ENCODE results near the gene USP53. TPM values are rescaled to one million over a fixed set of nuclear protein-coding genes. Genes with fewer than 3 reads are reported as not detected.

USP53 gene
- total and polyA plus RNA-seq, 2 of the 13 experiments (the other 11 are each of a cell fraction or from before 2014, with no cell fraction given): 5.3 to 8.1 TPM

- no peak for TF ChIP-seq U2AF2 (IDR thresholded peaks at IDR 0.05; ENCODE audit: low read depth, low read length)
- no peak for TF ChIP-seq RELA (CRISPR knock-in tag; IDR thresholded peaks at IDR 0.05)
- TF ChIP-seq, protein P1, sequence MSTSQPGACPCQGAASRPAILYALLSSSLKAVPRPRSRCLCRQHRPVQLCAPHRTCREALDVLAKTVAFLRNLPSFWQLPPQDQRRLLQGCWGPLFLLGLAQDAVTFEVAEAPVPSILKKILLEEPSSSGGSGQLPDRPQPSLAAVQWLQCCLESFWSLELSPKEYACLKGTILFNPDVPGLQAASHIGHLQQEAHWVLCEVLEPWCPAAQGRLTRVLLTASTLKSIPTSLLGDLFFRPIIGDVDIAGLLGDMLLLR (CRISPR knock-in tag; IDR thresholded peaks at IDR 0.05): 0 out of 2 replicates have a peak, but pooled peaks have one; percentile 61
- no peak for TF ChIP-seq TMF1 (CRISPR knock-in tag; IDR thresholded peaks at IDR 0.05; ENCODE audit: low read depth)
- TF ChIP-seq NONO (IDR thresholded peaks at IDR 0.05): no peak
- TF ChIP-seq NONO (CRISPR knock-in tag; conservative IDR thresholded peaks at IDR 0.05): peak; percentile 92
- TF ChIP-seq SKI (IDR thresholded peaks at IDR 0.05; ENCODE audit: partially characterized antibody): peak; percentile 10
- TF ChIP-seq ZNF30 (CRISPR knock-in tag; IDR thresholded peaks at IDR 0.05): no peak
- TF ChIP-seq MXD3 (CRISPR knock-in tag; IDR thresholded peaks at IDR 0.05): 0 out of 2 replicates have a peak, but pooled peaks have one; percentile 35
- TF ChIP-seq, protein P2, sequence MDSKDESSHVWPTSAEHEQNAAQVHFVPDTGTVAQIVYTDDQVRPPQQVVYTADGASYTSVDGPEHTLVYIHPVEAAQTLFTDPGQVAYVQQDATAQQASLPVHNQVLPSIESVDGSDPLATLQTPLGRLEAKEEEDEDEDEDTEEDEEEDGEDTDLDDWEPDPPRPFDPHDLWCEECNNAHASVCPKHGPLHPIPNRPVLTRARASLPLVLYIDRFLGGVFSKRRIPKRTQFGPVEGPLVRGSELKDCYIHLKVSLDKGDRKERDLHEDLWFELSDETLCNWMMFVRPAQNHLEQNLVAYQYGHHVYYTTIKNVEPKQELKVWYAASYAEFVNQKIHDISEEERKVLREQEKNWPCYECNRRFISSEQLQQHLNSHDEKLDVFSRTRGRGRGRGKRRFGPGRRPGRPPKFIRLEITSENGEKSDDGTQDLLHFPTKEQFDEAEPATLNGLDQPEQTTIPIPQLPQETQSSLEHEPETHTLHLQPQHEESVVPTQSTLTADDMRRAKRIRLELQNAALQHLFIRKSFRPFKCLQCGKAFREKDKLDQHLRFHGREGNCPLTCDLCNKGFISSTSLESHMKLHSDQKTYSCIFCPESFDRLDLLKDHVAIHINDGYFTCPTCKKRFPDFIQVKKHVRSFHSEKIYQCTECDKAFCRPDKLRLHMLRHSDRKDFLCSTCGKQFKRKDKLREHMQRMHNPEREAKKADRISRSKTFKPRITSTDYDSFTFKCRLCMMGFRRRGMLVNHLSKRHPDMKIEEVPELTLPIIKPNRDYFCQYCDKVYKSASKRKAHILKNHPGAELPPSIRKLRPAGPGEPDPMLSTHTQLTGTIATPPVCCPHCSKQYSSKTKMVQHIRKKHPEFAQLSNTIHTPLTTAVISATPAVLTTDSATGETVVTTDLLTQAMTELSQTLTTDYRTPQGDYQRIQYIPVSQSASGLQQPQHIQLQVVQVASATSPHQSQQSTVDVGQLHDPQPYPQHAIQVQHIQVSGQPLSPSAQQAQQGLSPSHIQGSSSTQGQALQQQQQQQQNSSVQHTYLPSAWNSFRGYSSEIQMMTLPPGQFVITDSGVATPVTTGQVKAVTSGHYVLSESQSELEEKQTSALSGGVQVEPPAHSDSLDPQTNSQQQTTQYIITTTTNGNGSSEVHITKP (CRISPR knock-in tag; IDR thresholded peaks at IDR 0.05; ENCODE audit: low read depth): peak; percentile 39; the same call in 1 of the 2 replicates
- TF ChIP-seq USF2 (IDR thresholded peaks at IDR 0.05; ENCODE audit: low read depth, low read length): peak; percentile 55; the same call in 1 of the 2 replicates
- peak; percentile 78 for TF ChIP-seq USF2 (CRISPR knock-in tag; IDR thresholded peaks at IDR 0.05; ENCODE audit: borderline replicate concordance)
- no peak for TF ChIP-seq ZBTB1 (CRISPR knock-in tag; IDR thresholded peaks at IDR 0.05; ENCODE audit: borderline replicate concordance)
- TF ChIP-seq PRDM4 (CRISPR knock-in tag; IDR thresholded peaks at IDR 0.05; ENCODE audit: borderline replicate concordance): no peak
- peak; percentile 71 for TF ChIP-seq ATF2 (CRISPR knock-in tag; IDR thresholded peaks at IDR 0.05)
Measured at GRCh38 chr4:119300101-119300978, 87.8 kb downstream of the USP53 start (continued).
